Tibial nerve (tissue), 4 donors: ENCODE data around the gene CALM3.

ENCODE experiments used
- EP300 ChIP-seq, 2 donors: sonication (generic); formaldehyde crosslinking; IDR thresholded peaks; one replicate each; pipeline ENCODE4 v1.6.1; 2017; ENCODE audit warnings: antibody characterized with exemption in 2 of 2, mild to moderate bottlenecking in 1 of 2
- POLR2A ChIP-seq, 2 donors: fragments of 450-650 bp; IDR thresholded peaks; one replicate each; pipeline ENCODE4 v1.6.1; 2017; ENCODE audit warnings: antibody characterized with exemption in 2 of 2, mild to moderate bottlenecking in 2 of 2, moderate library complexity in 2 of 2
- TF ChIP-seq, protein P1 (sequence below), 5 experiments: fragments of 200-600 bp in 3 of 5; fragments of 450-650 bp in 2 of 5; sonication (generic) in 3 of 5; IDR thresholded peaks; one replicate each; pipeline ENCODE4 v1.5.1; 2016 to 2019; ENCODE audit warnings: antibody characterized with exemption in 5 of 5, mild to moderate bottlenecking in 3 of 5, moderate library complexity in 2 of 5

DNA sequence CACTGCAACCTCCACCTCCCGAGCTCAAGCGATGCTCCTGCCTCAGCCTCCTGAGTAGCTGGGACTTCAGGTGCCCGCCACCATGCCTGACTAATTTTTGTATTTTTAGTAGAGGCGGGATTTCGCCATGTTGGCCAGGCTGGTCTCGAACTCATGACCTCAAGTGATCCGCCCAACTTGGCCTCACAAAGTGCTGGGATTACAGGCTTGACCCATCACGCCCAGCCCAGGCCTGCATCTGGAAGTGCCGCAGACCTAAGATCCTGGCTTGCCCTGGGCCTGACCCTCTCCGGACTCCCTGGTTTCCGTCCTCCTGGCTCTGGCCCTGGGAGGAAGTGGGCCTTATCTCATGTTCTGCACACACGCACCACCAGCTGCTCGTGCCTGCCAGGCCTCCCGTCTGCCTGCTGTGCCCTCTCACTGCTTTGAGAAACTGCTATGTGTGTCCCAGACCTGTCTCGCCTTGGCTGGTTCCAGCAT, 28.5 kb downstream of the CALM3 start:
- TF ChIP-seq, protein P1, sequence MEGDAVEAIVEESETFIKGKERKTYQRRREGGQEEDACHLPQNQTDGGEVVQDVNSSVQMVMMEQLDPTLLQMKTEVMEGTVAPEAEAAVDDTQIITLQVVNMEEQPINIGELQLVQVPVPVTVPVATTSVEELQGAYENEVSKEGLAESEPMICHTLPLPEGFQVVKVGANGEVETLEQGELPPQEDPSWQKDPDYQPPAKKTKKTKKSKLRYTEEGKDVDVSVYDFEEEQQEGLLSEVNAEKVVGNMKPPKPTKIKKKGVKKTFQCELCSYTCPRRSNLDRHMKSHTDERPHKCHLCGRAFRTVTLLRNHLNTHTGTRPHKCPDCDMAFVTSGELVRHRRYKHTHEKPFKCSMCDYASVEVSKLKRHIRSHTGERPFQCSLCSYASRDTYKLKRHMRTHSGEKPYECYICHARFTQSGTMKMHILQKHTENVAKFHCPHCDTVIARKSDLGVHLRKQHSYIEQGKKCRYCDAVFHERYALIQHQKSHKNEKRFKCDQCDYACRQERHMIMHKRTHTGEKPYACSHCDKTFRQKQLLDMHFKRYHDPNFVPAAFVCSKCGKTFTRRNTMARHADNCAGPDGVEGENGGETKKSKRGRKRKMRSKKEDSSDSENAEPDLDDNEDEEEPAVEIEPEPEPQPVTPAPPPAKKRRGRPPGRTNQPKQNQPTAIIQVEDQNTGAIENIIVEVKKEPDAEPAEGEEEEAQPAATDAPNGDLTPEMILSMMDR (IDR thresholded peaks at IDR 0.05), result no peak
- TF ChIP-seq EP300 (IDR thresholded peaks at IDR 0.05) (no peak), POLR2A (IDR thresholded peaks at IDR 0.05) (no peak)
